Sigmoid colon (tissue), 4 donors: ENCODE results near the gene CAMTA1.

Experiments
- EP300 ChIP-seq, 4 donors: sonication (generic); formaldehyde crosslinking; IDR thresholded peaks; one replicate each; pipeline ENCODE4 v1.6.1; 2017; ENCODE audit warnings: antibody characterized with exemption in 4 of 4
- POLR2A ChIP-seq, 2 donors: fragments of 450-650 bp; IDR thresholded peaks; one replicate each; pipeline ENCODE4 v1.6.1; 2016; ENCODE audit warnings: antibody characterized with exemption in 2 of 2, mild to moderate bottlenecking in 2 of 2, moderate library complexity in 2 of 2
- POLR2AphosphoS5 ChIP-seq, 4 donors: sonication (generic); formaldehyde crosslinking; IDR thresholded peaks; one replicate each; pipeline ENCODE4 v1.6.1; 2017; ENCODE audit warnings: antibody characterized with exemption in 4 of 4
- TF ChIP-seq, protein P1 (sequence below), 4 experiments: fragments of 450-650 bp in 3 of 4; fragments of 200-600 bp in 1 of 4; IDR thresholded peaks; one replicate each; pipeline ENCODE4 v1.5.1; 2016 to 2019; ENCODE audit warnings: antibody characterized with exemption in 4 of 4, mild to moderate bottlenecking in 3 of 4, moderate library complexity in 2 of 4

DNA sequence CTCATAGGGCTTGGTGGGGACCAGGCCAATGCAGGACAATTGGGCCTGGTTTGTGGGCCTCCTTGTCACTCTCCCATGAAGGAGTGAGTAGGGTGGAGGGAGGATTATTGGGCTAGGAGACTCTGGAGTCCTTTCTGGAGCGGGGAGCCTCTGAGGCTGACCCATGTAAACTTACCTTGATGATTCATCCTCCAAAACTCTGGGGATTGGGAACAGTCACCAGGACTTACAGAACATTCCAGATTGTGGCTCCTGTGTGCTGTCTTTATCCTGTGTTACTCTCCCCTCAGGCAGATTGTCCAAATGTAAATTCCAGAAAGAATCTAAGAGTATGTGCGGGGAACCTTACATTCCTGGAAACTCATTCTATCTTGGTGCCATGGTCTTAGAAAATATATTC, 197.6 kb downstream of the CAMTA1 start:
- TF ChIP-seq POLR2AphosphoS5 (IDR thresholded peaks at IDR 0.05) = no peak
- TF ChIP-seq, protein P1, sequence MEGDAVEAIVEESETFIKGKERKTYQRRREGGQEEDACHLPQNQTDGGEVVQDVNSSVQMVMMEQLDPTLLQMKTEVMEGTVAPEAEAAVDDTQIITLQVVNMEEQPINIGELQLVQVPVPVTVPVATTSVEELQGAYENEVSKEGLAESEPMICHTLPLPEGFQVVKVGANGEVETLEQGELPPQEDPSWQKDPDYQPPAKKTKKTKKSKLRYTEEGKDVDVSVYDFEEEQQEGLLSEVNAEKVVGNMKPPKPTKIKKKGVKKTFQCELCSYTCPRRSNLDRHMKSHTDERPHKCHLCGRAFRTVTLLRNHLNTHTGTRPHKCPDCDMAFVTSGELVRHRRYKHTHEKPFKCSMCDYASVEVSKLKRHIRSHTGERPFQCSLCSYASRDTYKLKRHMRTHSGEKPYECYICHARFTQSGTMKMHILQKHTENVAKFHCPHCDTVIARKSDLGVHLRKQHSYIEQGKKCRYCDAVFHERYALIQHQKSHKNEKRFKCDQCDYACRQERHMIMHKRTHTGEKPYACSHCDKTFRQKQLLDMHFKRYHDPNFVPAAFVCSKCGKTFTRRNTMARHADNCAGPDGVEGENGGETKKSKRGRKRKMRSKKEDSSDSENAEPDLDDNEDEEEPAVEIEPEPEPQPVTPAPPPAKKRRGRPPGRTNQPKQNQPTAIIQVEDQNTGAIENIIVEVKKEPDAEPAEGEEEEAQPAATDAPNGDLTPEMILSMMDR (IDR thresholded peaks at IDR 0.05) = no peak
- TF ChIP-seq EP300 (IDR thresholded peaks at IDR 0.05) = no peak
- TF ChIP-seq POLR2A (IDR thresholded peaks at IDR 0.05) = no peak
